Activated T-helper 1 cell treated with Interleukin-2 at 50 U/mL for 16 hours (primary cell): ENCODE measurements around the gene LDHAL6B.

Source experiments
- DNase-seq: peaks from one replicate; pipeline ENCODE4 v3.0.0-alpha.2; 2020; ENCODE audit warnings: low read depth

The LDHAL6B gene

GRCh38 chr15:59251001-59251845 lies 44.6 kb downstream of the LDHAL6B start:
- DNase-seq, result no peak

GRCh38 chr15:59252137-59252536 lies 45.5 kb downstream of the LDHAL6B start:
- DNase-seq, result no peak

- DNase-seq, result no peak
These were observed 49.2 kb downstream of the LDHAL6B start for GRCh38 chr15:59255680-59256336.

- DNase-seq, result no peak
These were observed 49.8 kb downstream of the LDHAL6B start for GRCh38 chr15:59256482-59256881.

- no peak for DNase-seq
These were observed 50.5 kb downstream of the LDHAL6B start for GRCh38 chr15:59257140-59257539.
